ENCODE results near the gene WWOX. TPM values are rescaled to one million over a fixed set of nuclear protein-coding genes. Genes with fewer than 3 reads are reported as not detected.

WWOX gene
- total RNA-seq, 1 donor from 2014 or later: 7.3 TPM

DNA sequence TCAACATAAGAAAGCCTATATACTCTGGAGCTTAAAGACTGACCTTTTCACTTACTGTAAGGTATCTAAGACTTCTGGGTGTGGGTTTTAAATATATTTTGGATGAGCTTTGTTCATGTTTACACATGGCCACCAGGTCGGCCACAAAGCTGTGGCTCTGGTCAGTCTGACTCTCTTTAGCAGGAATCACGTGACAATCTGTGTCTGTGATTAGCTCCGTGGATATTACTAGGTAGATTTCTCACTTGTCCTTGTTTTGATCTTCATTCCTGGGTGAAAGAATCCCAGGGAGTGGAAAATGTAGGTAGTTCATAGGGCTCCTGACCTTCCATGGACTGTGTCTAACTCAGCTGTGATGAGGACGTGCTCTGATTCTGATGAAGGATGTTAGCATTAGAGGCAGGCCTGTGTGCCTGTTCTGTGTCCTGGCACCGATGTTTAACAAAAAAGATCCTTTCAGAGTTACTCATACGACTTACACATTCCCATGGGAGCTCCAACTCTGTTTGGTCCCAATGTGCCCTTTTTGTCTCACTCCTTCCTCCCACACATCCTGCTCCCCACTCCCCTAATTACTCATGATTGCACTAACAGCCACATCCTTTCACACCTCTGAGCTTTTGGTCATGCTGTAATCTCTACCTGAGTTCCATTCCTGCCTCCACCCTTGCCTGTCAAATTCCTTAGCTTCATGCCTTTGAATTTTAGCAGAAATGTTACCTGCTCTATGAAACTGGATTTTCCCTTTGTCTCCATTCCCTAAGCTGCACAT is 1076.0 kb downstream of the WWOX start:
- H3K9ac ChIP-seq (ENCODE audit: low read length): no peak overlapping the region
- DNase-seq (ENCODE audit: low read depth) (no peak), FAIRE-seq (no peak)
- Mint-ChIP-seq H3K4me1 (ENCODE audit: low read depth, unreplicated experiment) (peaks cover 9% of the 10 kb centered on the region), H3K4me3 (ENCODE audit: unreplicated experiment) (no peak overlapping the region), H3K27me3 (ENCODE audit: low read depth, unreplicated experiment) (no peaks in the 10 kb centered on the region), H3K27ac (ENCODE audit: unreplicated experiment) (no peak overlapping the region), H3K9me3 (ENCODE audit: unreplicated experiment) (peaks cover 4% of the 10 kb centered on the region), H3K36me3 (ENCODE audit: low read depth, unreplicated experiment) (no peaks in the 10 kb centered on the region)
- no peaks in the 10 kb centered on the region for H4K20me1 ChIP-seq (ENCODE audit: insufficient read depth, low read length)
- H3K4me2 ChIP-seq (ENCODE audit: low read length): no peak overlapping the region
- H3K27ac ChIP-seq (ENCODE audit: low read depth, low read length): no peak overlapping the region
- no peaks in the 10 kb centered on the region for H3K79me2 ChIP-seq (ENCODE audit: insufficient read depth, low read length)
- no peaks in the 10 kb centered on the region for H3K36me3 ChIP-seq (ENCODE audit: insufficient read depth, low read length)
- TF ChIP-seq, protein P1, sequence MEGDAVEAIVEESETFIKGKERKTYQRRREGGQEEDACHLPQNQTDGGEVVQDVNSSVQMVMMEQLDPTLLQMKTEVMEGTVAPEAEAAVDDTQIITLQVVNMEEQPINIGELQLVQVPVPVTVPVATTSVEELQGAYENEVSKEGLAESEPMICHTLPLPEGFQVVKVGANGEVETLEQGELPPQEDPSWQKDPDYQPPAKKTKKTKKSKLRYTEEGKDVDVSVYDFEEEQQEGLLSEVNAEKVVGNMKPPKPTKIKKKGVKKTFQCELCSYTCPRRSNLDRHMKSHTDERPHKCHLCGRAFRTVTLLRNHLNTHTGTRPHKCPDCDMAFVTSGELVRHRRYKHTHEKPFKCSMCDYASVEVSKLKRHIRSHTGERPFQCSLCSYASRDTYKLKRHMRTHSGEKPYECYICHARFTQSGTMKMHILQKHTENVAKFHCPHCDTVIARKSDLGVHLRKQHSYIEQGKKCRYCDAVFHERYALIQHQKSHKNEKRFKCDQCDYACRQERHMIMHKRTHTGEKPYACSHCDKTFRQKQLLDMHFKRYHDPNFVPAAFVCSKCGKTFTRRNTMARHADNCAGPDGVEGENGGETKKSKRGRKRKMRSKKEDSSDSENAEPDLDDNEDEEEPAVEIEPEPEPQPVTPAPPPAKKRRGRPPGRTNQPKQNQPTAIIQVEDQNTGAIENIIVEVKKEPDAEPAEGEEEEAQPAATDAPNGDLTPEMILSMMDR (IDR thresholded peaks at IDR 0.05; ENCODE audit: insufficient read depth, low read depth, low read length): no peak
- TF ChIP-seq EZH2 (IDR thresholded peaks at IDR 0.05; ENCODE audit: insufficient read depth, low read length): no peak
- H3K4me1 ChIP-seq (ENCODE audit: insufficient read depth, low read length): no peaks in the 10 kb centered on the region
- no peaks in the 10 kb centered on the region for H3K27me3 ChIP-seq (ENCODE audit: insufficient read depth, low read length)
- peaks cover 7% of the 10 kb centered on the region for H3K9me3 ChIP-seq (ENCODE audit: insufficient read depth, low read depth, low read length)
- no peak overlapping the region for H3K4me3 ChIP-seq (ENCODE audit: insufficient read depth, low read depth, low read length)
- no peak overlapping the region for H2AFZ ChIP-seq (ENCODE audit: low read depth, low read length)

- no peaks in the 10 kb centered on the region for H3K79me2 ChIP-seq (ENCODE audit: insufficient read depth, low read length)
- no peaks in the 10 kb centered on the region for H4K20me1 ChIP-seq (ENCODE audit: insufficient read depth, low read length)
- TF ChIP-seq EZH2 (IDR thresholded peaks at IDR 0.05; ENCODE audit: insufficient read depth, low read length): no peak
- TF ChIP-seq, protein P1 (IDR thresholded peaks at IDR 0.05; ENCODE audit: insufficient read depth, low read depth, low read length): no peak
- H3K4me3 Mint-ChIP-seq (ENCODE audit: unreplicated experiment): no peak overlapping the region
- no peak overlapping the region for H3K27ac ChIP-seq (ENCODE audit: low read depth, low read length)
- H3K27me3 Mint-ChIP-seq (ENCODE audit: low read depth, unreplicated experiment): no peaks in the 10 kb centered on the region
- no peaks in the 10 kb centered on the region for H3K36me3 Mint-ChIP-seq (ENCODE audit: low read depth, unreplicated experiment)
- peaks cover 7% of the 10 kb centered on the region for H3K9me3 ChIP-seq (ENCODE audit: insufficient read depth, low read depth, low read length)
- no peak overlapping the region for H2AFZ ChIP-seq (ENCODE audit: low read depth, low read length)
- H3K9me3 Mint-ChIP-seq (ENCODE audit: unreplicated experiment): peaks cover 4% of the 10 kb centered on the region
- H3K4me3 ChIP-seq (ENCODE audit: insufficient read depth, low read depth, low read length): no peak overlapping the region
- DNase-seq (ENCODE audit: low read depth) (no peak), FAIRE-seq (no peak)
- H3K4me1 ChIP-seq (ENCODE audit: insufficient read depth, low read length): no peaks in the 10 kb centered on the region
- no peak overlapping the region for H3K9ac ChIP-seq (ENCODE audit: low read length)
- H3K36me3 ChIP-seq (ENCODE audit: insufficient read depth, low read length): no peaks in the 10 kb centered on the region
- no peak overlapping the region for H3K4me2 ChIP-seq (ENCODE audit: low read length)
- H3K27ac Mint-ChIP-seq (ENCODE audit: unreplicated experiment): no peak overlapping the region
- no peaks in the 10 kb centered on the region for H3K27me3 ChIP-seq (ENCODE audit: insufficient read depth, low read length)
- H3K4me1 Mint-ChIP-seq (ENCODE audit: low read depth, unreplicated experiment): peaks cover 3% of the 10 kb centered on the region
These were observed 1077.6 kb downstream of the WWOX start for GRCh38 chr16:79177018-79177417.

- H3K4me2 ChIP-seq (ENCODE audit: low read length): no peak overlapping the region
- H3K4me1 ChIP-seq (ENCODE audit: insufficient read depth, low read length): peaks cover 3% of the 10 kb centered on the region
- peaks cover 7% of the 10 kb centered on the region for H3K9me3 ChIP-seq (ENCODE audit: insufficient read depth, low read depth, low read length)
- no peak overlapping the region for H3K4me3 ChIP-seq (ENCODE audit: insufficient read depth, low read depth, low read length)
- H2AFZ ChIP-seq (ENCODE audit: low read depth, low read length): no peak overlapping the region
- Mint-ChIP-seq H3K4me3 (ENCODE audit: unreplicated experiment) (no peak overlapping the region), H3K27me3 (ENCODE audit: low read depth, unreplicated experiment) (no peaks in the 10 kb centered on the region), H3K4me1 (ENCODE audit: low read depth, unreplicated experiment) (peaks cover 9% of the 10 kb centered on the region), H3K9me3 (ENCODE audit: unreplicated experiment) (peaks cover 4% of the 10 kb centered on the region), H3K27ac (ENCODE audit: unreplicated experiment) (no peak overlapping the region), H3K36me3 (ENCODE audit: low read depth, unreplicated experiment) (no peaks in the 10 kb centered on the region)
- no peaks in the 10 kb centered on the region for H3K27me3 ChIP-seq (ENCODE audit: insufficient read depth, low read length)
- no peaks in the 10 kb centered on the region for H4K20me1 ChIP-seq (ENCODE audit: insufficient read depth, low read length)
- no peak overlapping the region for H3K27ac ChIP-seq (ENCODE audit: low read depth, low read length)
- no peak overlapping the region for H3K9ac ChIP-seq (ENCODE audit: low read length)
- H3K79me2 ChIP-seq (ENCODE audit: insufficient read depth, low read length): no peaks in the 10 kb centered on the region
- H3K36me3 ChIP-seq (ENCODE audit: insufficient read depth, low read length): no peaks in the 10 kb centered on the region
- no peak for DNase-seq (ENCODE audit: low read depth)
- TF ChIP-seq, protein P1 (IDR thresholded peaks at IDR 0.05; ENCODE audit: insufficient read depth, low read depth, low read length): no peak
- no peak for TF ChIP-seq EZH2 (IDR thresholded peaks at IDR 0.05; ENCODE audit: insufficient read depth, low read length)
- FAIRE-seq: no peak
These were observed 1082.0 kb downstream of the WWOX start for GRCh38 chr16:79181419-79181818.
